C4-2B (cell line): Measurements from ENCODE around the gene KCNIP1.

Source experiments
- ZFX ChIP-seq: fragments of 450-650 bp; IDR thresholded peaks from 2 replicates; pipeline ENCODE4 v1.6.1; 2017
- TF ChIP-seq, protein P1 (sequence below): fragments of 450-650 bp; conservative IDR thresholded peaks from 2 replicates; pipeline ENCODE4 v1.5.1; 2017; ENCODE audit warnings: mild to moderate bottlenecking

DNA sequence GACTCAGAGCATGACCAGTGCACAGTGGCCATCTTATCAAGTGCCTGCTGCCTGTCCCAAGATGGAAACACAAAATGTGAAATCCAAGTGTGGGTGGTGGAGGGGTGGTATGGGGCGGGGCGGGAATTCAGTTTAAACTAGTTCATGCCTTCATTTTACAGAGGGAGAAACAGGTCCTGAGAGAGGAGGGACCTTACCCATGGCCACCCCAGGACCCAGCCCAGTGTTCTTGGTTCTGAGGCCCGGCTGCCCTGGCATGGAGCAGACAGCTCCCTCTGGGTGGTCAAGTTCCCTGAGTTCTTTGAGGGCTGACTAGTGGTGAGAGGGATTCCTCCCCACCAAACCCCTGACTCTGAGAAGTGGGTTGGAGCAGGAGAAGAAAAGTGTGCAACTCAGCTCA is 20.8 kb downstream of the KCNIP1 start:
- TF ChIP-seq, protein P1, sequence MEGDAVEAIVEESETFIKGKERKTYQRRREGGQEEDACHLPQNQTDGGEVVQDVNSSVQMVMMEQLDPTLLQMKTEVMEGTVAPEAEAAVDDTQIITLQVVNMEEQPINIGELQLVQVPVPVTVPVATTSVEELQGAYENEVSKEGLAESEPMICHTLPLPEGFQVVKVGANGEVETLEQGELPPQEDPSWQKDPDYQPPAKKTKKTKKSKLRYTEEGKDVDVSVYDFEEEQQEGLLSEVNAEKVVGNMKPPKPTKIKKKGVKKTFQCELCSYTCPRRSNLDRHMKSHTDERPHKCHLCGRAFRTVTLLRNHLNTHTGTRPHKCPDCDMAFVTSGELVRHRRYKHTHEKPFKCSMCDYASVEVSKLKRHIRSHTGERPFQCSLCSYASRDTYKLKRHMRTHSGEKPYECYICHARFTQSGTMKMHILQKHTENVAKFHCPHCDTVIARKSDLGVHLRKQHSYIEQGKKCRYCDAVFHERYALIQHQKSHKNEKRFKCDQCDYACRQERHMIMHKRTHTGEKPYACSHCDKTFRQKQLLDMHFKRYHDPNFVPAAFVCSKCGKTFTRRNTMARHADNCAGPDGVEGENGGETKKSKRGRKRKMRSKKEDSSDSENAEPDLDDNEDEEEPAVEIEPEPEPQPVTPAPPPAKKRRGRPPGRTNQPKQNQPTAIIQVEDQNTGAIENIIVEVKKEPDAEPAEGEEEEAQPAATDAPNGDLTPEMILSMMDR, result no peak
- TF ChIP-seq ZFX, result no peak
